ENCODE results near the gene NUAK1.

Gene NUAK1

DNA sequence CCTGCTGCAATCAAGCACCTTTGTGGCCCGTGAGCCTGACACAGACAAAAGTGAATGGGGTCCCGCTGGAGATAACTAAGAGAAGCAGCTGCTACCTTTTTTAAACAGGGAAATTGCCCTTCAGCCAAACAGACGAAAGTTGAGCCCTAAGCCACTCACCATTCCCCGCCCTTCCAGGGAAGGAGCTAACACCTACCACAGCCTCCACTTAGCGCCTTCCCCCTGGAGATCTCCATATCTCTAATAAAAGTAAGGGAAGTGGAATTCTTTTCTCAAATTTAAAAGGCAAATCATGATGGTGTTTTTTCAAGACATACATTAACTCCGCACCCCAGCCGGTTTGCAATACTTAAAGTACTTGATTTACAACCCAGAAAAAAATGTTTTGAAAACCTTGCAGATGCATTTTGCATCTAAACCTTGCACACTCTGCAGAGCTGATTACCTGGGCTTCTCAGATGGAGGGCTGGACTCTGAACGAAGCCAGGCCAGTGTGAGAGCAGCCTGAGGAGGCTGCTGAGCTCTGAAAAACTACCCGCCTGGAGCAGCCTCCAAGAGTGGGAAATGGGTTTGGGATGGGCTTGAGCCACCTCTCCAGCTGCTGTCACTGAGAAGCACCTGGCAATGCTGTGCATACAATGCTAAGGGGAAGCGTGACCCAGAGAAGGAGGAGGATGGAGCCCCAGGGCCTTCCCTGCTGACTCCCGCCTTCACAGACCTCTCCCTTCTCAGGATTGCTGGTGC, 10.0 kb downstream of the NUAK1 start:
- no peak for DNase-seq

GRCh38 chr12:106127338-106128126, 11.2 kb downstream of the NUAK1 start:
- DNase-seq, result no peak

- no peak for DNase-seq
Observed at GRCh38 chr12:106126441-106127337, 12.1 kb downstream of the NUAK1 start.

GRCh38 chr12:106125351-106126095, 13.2 kb downstream of the NUAK1 start:
- DNase-seq, result no peak

GRCh38 chr12:106123551-106124081, 15.1 kb downstream of the NUAK1 start:
- DNase-seq, result no peak

DNA sequence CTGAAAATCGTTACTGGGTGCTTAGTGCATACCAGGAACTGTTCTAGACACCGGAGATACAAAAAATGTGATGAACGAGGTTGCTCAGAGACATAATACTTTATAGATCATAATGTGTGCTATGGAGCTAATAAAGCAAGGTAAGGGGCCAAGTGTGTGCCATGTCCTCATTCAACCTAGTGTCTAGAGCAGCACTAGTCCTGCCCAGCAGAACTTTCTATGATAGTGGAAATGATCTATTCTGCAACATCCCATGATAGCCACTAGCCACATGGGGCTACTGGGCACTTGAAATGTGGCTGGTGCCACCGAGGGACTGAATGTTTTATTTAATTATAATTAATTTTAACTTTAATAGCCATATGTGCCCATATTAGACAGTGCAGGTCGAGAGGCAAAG, 15.6 kb downstream of the NUAK1 start:
- DNase-seq, result no peak

GRCh38 chr12:106122004-106122403, 16.8 kb downstream of the NUAK1 start:
- DNase-seq, result no peak

DNA sequence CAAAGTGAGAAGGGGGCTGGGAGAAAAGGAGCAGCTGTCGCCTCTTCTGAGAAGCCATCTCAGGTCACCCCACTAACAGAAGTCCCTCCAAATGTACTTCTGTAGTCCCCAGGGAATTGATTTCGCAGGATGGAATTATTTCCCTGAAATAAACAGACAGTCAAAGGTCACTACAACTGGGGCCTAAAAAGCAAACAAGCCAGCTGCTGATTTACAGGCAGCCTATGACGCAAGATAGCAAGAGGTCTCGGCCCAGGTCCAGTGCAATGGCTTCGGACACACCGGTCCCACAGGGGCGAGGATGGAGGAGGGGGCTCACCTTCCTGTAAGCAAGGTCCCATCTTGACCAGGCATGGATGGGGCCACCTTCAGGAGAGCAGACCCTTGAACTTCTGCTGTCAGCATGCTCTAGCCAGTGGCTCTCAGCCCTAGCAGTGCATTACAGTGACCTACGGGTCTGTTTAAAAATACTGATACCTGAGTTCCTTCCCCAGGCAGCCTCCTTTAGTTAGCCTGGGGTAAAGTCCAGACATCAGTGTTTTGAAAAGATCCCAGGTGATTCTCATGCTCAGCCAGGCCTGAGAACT, 18.1 kb downstream of the NUAK1 start:
- no peak for DNase-seq

- no peak for DNase-seq
Observed at GRCh38 chr12:106119301-106119700, 19.5 kb downstream of the NUAK1 start.

DNA sequence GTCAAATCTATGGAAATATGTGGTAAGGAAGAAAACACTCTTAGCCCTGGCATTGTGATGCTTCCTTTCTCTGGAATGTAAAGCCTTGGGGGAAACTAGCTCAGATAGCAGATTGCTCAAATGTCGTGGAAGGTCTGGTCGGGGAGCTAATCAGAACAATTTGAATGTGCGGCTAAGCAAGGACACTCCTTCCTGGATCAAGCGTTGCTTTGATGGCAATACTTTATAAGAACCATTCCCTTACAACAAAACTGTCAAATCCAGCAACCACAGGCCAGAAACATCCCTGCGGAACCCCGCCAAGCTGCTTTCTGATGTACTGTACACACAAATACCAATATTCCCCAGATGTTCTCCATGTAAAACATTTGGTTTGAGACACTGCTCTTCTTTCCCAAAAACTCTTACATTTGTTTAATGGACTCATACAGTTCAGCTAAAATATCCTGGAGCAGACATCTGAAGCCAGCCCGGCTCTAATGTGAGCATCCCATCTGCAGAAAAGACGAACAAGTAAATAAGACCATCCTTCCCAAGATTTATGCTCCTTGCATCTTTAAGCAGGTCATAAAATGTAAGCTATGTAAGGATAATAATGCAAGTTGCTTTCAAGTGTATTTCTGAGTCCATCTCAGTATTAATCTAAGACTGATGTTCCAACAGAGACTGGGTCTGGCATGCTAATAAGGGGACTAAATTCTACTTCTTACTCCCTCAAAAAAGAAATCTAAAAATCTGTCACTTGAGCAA, 20.2 kb downstream of the NUAK1 start:
- DNase-seq, result no peak

DNA sequence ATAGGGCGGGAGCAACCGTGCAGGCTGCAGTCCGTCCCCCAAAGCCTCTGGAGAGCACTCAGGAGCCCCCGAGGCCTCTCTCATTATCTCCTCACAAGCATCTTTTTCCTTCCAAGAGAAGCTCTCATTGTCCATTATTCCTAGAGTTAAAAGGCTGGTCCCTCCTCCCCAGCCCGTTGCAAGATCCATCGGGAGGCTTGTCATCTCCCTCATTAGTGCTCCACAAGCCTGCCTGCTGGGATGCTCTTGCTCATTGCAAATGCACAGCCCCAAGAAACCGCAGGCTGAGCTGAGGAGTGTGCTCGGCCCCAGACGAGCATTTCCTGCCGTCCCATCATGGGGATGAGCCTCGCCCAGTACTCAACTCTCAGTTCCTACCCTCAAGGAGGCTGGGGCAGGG, 23.3 kb downstream of the NUAK1 start:
- DNase-seq, result no peak

- DNase-seq, result no peak
Observed at GRCh38 chr12:106114447-106115068, 24.2 kb downstream of the NUAK1 start.

GRCh38 chr12:106113824-106114446, 24.8 kb downstream of the NUAK1 start:
- DNase-seq, result no peak

DNA sequence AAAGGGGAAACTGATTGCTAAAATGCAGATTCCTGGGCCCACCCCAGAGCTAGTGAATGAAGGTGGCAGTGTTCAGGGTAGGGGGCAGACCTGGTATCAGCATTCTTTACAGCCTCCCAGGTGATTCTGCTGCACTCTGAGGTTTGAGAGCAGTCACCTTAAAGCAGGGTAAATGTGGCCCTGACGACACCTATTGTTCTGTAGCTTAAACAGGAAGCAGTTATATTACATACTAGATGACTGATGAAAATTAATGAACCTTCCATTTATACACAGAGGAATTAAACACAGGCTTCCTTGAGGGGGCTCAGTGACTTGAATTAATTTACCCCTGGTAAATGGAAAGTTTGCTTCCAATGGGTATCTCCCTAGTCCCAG, 25.3 kb downstream of the NUAK1 start:
- no peak for DNase-seq

DNA sequence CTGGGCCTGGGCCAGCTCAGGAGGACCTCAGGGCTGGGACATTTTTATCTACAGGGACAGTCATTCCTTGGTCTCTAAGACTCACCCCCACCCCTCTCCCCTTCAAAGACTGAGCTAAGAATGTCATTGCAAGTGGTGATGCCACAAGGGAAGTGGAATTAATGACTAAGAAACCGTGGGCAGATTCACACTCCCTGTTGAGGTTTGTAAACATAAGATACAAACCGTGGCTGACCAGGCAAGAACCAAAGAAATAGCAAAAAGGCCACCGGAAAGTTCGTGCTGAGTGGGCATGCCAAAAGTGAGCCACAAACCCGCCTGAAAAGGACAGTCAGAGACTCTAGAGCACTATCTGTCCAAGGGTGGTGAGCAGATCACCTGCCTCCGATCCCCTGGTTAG, 25.7 kb downstream of the NUAK1 start:
- DNase-seq, result no peak

- DNase-seq, result no peak
Observed at GRCh38 chr12:106112145-106112821, 26.5 kb downstream of the NUAK1 start.

DNA sequence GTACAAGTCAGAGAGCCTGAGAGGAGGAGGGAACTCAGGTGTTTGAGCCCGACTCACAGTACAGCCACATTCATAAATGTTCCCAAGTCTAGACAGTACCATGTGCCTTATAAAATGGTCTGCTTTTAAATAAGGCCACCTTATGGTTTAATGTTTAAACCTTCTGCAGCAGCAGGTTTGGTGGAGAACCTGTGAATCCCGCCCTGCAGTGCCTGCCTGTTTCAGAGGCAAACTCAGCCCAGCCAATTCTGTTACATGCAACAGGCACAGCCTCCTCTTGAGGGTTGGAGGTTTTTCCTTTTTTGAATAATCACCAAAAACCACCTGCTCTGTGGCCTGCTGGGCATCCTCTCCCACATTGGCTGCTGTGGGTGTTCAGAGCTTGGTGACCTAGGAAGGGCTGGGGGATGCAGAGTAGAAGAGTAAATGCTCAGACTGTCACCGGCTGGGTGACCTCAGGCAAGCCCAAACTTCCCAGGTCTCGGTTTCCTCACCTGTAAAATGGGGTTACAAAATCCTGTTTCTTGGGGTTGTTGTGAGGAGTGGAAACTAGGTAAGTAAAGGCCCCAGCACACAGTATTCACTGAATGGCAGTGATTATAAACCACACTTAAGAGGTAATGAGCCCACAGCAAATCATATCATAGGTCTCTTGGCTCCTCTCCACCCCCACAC, 28.0 kb downstream of the NUAK1 start:
- no peak for DNase-seq

GRCh38 chr12:106109168-106109910, 29.4 kb downstream of the NUAK1 start:
- no peak for DNase-seq

All from NCI-H1048 (cell line).